ENCODE data around the gene MAGOH. TPM values are rescaled to one million over a fixed set of nuclear protein-coding genes. Genes with fewer than 3 reads are reported as not detected.

MAGOH gene
- total RNA-seq, 1 donor from 2014 or later: 35.7 TPM

DNA sequence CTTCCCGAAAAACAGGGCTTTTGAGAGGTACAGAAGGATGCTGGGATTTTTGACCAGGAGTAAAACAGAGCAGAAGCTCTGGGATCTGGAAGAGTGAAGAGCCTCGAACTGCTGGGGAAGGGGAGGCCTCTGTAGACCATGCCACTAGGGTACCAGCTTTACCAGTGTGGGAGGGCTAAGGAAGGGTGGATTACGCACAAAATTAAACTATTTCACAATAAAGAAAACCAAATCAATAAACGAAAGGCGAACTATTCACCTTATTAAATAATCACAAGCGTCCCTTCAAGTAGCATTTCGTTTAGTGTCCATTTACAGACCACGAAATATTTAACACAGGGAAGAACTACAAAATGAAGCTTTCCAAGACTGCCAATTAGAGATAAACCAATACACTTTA lies 18.6 kb downstream of the MAGOH start:
- no peak for DNase-seq (ENCODE audit: low read depth)
- H3K4me3 Mint-ChIP-seq (ENCODE audit: unreplicated experiment): peak overlapping the region; percentile 89
- H3K27me3 Mint-ChIP-seq (ENCODE audit: low read depth, unreplicated experiment): no peaks in the 10 kb centered on the region
- Histone ChIP-seq H3K4me3 (ENCODE audit: insufficient read depth, low read depth, low read length) (peak overlapping the region; percentile 78), H3K36me3 (ENCODE audit: insufficient read depth, low read length) (peaks cover 1% of the 10 kb centered on the region), H3K4me2 (ENCODE audit: low read length) (peak overlapping the region; percentile 90), H4K20me1 (ENCODE audit: insufficient read depth, low read length) (no peaks in the 10 kb centered on the region), H3K9me3 (ENCODE audit: insufficient read depth, low read depth, low read length) (no peaks in the 10 kb centered on the region), H3K4me1 (ENCODE audit: insufficient read depth, low read length) (peaks cover 8% of the 10 kb centered on the region), H2AFZ (ENCODE audit: low read depth, low read length) (peak overlapping the region; percentile 91), H3K9ac (ENCODE audit: low read length) (peak overlapping the region; percentile 94), H3K27me3 (ENCODE audit: insufficient read depth, low read length) (no peaks in the 10 kb centered on the region), H3K79me2 (ENCODE audit: insufficient read depth, low read length) (peaks cover 13% of the 10 kb centered on the region), H3K27ac (ENCODE audit: low read depth, low read length) (peak overlapping the region; percentile 91)
- TF ChIP-seq, protein P1, sequence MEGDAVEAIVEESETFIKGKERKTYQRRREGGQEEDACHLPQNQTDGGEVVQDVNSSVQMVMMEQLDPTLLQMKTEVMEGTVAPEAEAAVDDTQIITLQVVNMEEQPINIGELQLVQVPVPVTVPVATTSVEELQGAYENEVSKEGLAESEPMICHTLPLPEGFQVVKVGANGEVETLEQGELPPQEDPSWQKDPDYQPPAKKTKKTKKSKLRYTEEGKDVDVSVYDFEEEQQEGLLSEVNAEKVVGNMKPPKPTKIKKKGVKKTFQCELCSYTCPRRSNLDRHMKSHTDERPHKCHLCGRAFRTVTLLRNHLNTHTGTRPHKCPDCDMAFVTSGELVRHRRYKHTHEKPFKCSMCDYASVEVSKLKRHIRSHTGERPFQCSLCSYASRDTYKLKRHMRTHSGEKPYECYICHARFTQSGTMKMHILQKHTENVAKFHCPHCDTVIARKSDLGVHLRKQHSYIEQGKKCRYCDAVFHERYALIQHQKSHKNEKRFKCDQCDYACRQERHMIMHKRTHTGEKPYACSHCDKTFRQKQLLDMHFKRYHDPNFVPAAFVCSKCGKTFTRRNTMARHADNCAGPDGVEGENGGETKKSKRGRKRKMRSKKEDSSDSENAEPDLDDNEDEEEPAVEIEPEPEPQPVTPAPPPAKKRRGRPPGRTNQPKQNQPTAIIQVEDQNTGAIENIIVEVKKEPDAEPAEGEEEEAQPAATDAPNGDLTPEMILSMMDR (IDR thresholded peaks at IDR 0.05; ENCODE audit: insufficient read depth, low read depth, low read length): no peak
- TF ChIP-seq EZH2 (IDR thresholded peaks at IDR 0.05; ENCODE audit: insufficient read depth, low read length): no peak
- no peak for FAIRE-seq
- no peaks in the 10 kb centered on the region for H3K36me3 Mint-ChIP-seq (ENCODE audit: low read depth, unreplicated experiment)
- H3K4me1 Mint-ChIP-seq (ENCODE audit: low read depth, unreplicated experiment): peaks cover 2% of the 10 kb centered on the region
- H3K9me3 Mint-ChIP-seq (ENCODE audit: unreplicated experiment): no peaks in the 10 kb centered on the region
- peak overlapping the region; percentile 98 for H3K27ac Mint-ChIP-seq (ENCODE audit: unreplicated experiment)

DNA sequence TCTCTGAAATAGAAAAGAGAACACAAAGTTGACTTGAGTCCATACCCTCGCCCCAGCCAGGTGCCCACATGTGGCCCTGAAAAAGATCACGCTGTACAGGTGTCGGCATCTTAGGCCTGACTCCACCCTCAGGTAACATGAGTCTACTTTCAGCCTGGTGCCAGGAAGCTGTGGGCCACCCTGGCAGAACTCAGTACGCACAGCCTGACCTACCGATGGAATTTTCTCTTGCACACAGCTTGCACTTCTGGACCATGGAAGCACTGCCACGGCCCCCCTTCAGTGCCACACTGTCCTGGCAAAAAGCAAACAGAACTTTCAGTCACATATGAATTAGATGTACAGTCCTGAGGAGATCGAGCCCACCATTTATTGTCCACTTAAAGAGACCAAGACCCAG lies 20.1 kb downstream of the MAGOH start:
- H3K27ac ChIP-seq (ENCODE audit: low read depth, low read length): no peak overlapping the region
- no peak overlapping the region for H3K4me3 ChIP-seq (ENCODE audit: insufficient read depth, low read depth, low read length)
- H3K9me3 ChIP-seq (ENCODE audit: insufficient read depth, low read depth, low read length): no peaks in the 10 kb centered on the region
- H3K79me2 ChIP-seq (ENCODE audit: insufficient read depth, low read length): peaks cover 13% of the 10 kb centered on the region
- FAIRE-seq: no peak
- H4K20me1 ChIP-seq (ENCODE audit: insufficient read depth, low read length): no peaks in the 10 kb centered on the region
- Mint-ChIP-seq H3K4me3 (ENCODE audit: unreplicated experiment) (peak overlapping the region; percentile 54), H3K27ac (ENCODE audit: unreplicated experiment) (no peak overlapping the region), H3K36me3 (ENCODE audit: low read depth, unreplicated experiment) (peaks cover 5% of the 10 kb centered on the region), H3K27me3 (ENCODE audit: low read depth, unreplicated experiment) (no peaks in the 10 kb centered on the region), H3K9me3 (ENCODE audit: unreplicated experiment) (no peaks in the 10 kb centered on the region), H3K4me1 (ENCODE audit: low read depth, unreplicated experiment) (peaks cover 2% of the 10 kb centered on the region)
- peaks cover 14% of the 10 kb centered on the region for H3K36me3 ChIP-seq (ENCODE audit: insufficient read depth, low read length)
- no peak for DNase-seq (ENCODE audit: low read depth)
- no peak overlapping the region for H3K4me2 ChIP-seq (ENCODE audit: low read length)
- no peaks in the 10 kb centered on the region for H3K27me3 ChIP-seq (ENCODE audit: insufficient read depth, low read length)
- H2AFZ ChIP-seq (ENCODE audit: low read depth, low read length): no peak overlapping the region
- TF ChIP-seq, protein P1 (IDR thresholded peaks at IDR 0.05; ENCODE audit: insufficient read depth, low read depth, low read length): no peak
- TF ChIP-seq EZH2 (IDR thresholded peaks at IDR 0.05; ENCODE audit: insufficient read depth, low read length): no peak
- H3K9ac ChIP-seq (ENCODE audit: low read length): no peak overlapping the region
- peaks cover 8% of the 10 kb centered on the region for H3K4me1 ChIP-seq (ENCODE audit: insufficient read depth, low read length)

DNA sequence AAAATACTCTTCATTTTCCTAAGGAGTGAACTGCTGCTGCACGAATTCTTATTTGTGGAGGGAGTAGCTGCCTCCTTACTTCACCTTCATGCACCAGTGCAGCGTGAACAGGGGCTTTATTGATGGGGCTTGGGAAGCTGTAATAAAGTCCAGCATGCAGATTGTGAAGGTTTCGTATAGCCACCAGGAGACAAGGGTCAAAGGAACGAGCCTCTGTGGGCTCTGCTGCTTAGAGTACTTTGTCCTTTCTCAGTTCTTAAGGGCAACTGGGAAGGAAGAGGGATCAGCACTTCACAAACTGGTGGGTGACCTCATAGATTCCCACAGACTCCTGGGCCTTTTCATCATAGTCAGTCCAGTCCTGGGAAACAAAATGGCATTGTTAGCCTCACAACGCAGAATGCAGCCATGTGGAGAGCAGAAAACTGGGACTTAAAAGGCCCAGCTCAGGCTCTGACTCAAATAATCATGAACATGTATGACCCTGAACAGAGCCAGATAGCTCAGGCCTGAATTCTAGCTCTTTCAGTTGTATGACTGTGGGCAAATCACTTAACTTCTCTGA lies 23.9 kb downstream of the MAGOH start:
- DNase-seq (ENCODE audit: low read depth) (no peak), FAIRE-seq (no peak)
- no peak overlapping the region for H2AFZ ChIP-seq (ENCODE audit: low read depth, low read length)
- Mint-ChIP-seq H3K27me3 (ENCODE audit: low read depth, unreplicated experiment) (no peaks in the 10 kb centered on the region), H3K4me1 (ENCODE audit: low read depth, unreplicated experiment) (no peaks in the 10 kb centered on the region), H3K4me3 (ENCODE audit: unreplicated experiment) (no peak overlapping the region), H3K27ac (ENCODE audit: unreplicated experiment) (no peak overlapping the region), H3K9me3 (ENCODE audit: unreplicated experiment) (no peaks in the 10 kb centered on the region), H3K36me3 (ENCODE audit: low read depth, unreplicated experiment) (peaks cover 15% of the 10 kb centered on the region)
- no peak overlapping the region for H3K9ac ChIP-seq (ENCODE audit: low read length)
- H3K27ac ChIP-seq (ENCODE audit: low read depth, low read length): no peak overlapping the region
- H3K4me3 ChIP-seq (ENCODE audit: insufficient read depth, low read depth, low read length): no peak overlapping the region
- no peaks in the 10 kb centered on the region for H4K20me1 ChIP-seq (ENCODE audit: insufficient read depth, low read length)
- peaks cover 34% of the 10 kb centered on the region for H3K36me3 ChIP-seq (ENCODE audit: insufficient read depth, low read length)
- H3K9me3 ChIP-seq (ENCODE audit: insufficient read depth, low read depth, low read length): no peaks in the 10 kb centered on the region
- TF ChIP-seq EZH2 (IDR thresholded peaks at IDR 0.05; ENCODE audit: insufficient read depth, low read length): no peak
- TF ChIP-seq, protein P1 (IDR thresholded peaks at IDR 0.05; ENCODE audit: insufficient read depth, low read depth, low read length): no peak
- peaks cover 1% of the 10 kb centered on the region for H3K4me1 ChIP-seq (ENCODE audit: insufficient read depth, low read length)
- H3K4me2 ChIP-seq (ENCODE audit: low read length): no peak overlapping the region
- H3K79me2 ChIP-seq (ENCODE audit: insufficient read depth, low read length): peaks cover 9% of the 10 kb centered on the region
- no peaks in the 10 kb centered on the region for H3K27me3 ChIP-seq (ENCODE audit: insufficient read depth, low read length)

All from astrocyte (in vitro differentiated cells and primary cell).